ENCODE data around the gene COL4A1.

- TF ChIP-seq CTCF (IDR thresholded peaks at IDR 0.05) = no peak
- no peak for TF ChIP-seq POLR2AphosphoS5 (IDR thresholded peaks at IDR 0.05)
- TF ChIP-seq POLR2A (IDR thresholded peaks at IDR 0.05) = no peak
These were observed 62.7 kb downstream of the COL4A1 start for GRCh38 chr13:110244071-110244830.

Measured in gastroesophageal sphincter (tissue), 3 donors.